Stimulated activated CD8-positive, alpha-beta memory T cell treated with anti-CD3 and anti-CD28 coated beads, Interleukin-7, amount 100 ng/mL, for 4 hours (primary cell): ENCODE measurements around the gene POMT2.
"Not testable (repeated sequence)": the region's sequence is repeated elsewhere in the genome, so short reads cannot be mapped to it uniquely, and the experiment has no call there.

Source experiments
- DNase-seq, 2 donors: peaks; one replicate each; pipeline ENCODE4 v3.0.0-alpha.2; 2020; ENCODE audit warnings: low read depth in 2 of 2

POMT2 gene, protein sequence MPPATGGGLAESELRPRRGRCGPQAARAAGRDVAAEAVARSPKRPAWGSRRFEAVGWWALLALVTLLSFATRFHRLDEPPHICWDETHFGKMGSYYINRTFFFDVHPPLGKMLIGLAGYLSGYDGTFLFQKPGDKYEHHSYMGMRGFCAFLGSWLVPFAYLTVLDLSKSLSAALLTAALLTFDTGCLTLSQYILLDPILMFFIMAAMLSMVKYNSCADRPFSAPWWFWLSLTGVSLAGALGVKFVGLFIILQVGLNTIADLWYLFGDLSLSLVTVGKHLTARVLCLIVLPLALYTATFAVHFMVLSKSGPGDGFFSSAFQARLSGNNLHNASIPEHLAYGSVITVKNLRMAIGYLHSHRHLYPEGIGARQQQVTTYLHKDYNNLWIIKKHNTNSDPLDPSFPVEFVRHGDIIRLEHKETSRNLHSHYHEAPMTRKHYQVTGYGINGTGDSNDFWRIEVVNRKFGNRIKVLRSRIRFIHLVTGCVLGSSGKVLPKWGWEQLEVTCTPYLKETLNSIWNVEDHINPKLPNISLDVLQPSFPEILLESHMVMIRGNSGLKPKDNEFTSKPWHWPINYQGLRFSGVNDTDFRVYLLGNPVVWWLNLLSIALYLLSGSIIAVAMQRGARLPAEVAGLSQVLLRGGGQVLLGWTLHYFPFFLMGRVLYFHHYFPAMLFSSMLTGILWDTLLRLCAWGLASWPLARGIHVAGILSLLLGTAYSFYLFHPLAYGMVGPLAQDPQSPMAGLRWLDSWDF

DNA sequence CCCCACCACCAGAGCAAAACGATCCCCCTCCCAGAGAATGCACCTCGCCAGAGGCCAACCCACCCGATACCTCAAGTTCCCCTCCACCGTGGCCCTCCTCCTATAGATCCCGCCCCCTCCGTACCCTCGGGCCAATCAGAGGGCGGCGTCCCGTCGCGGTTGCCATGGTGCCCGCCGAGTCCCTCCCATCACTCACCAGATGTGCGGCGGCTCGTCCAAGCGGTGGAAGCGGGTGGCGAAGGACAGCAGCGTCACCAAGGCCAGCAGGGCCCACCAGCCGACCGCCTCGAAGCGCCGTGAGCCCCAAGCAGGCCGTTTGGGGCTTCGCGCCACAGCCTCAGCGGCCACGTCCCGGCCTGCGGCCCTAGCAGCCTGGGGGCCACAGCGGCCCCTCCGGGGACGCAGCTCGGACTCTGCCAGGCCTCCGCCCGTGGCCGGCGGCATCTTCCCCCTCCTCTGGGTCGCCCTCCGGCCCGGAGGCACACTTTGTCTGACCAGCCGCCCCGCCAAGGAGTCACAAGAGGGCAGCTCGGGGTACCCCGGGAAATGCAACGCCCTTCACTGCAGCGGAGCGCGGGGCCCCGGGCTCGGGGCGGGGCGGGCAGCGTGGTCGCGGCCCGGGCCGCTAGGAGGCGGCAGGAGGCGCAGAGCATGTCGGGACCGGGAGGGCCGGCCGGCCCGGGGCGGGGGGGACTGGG, at the start of gene POMT2:
Gene POMT2, minus strand, starts transcription at position 646 of the 698 bp plus-strand sequence. Its CDS starts 202 bp downstream, at position 444.
- peak; percentile 88 to 89 for DNase-seq

DNA sequence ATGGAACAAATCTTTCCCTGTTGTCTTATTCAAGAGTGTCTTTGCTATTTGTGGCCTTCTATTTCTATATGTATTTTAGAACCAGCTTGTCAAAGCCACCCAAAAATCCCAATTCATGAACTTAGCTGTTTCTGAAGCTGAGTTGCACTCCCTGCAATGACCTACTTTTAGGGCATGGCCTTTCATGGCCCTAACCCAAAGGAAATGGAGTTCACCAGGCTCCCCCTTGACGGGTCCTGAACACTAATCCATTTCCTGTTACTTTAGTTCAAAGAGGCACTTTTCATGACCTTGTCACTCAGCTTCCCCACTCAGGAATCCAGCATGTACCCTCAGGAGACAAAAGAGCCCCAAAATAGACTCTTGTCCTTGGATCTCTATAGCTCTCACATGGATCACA, 48.6 kb upstream of the POMT2 start:
- DNase-seq: no peak

DNA sequence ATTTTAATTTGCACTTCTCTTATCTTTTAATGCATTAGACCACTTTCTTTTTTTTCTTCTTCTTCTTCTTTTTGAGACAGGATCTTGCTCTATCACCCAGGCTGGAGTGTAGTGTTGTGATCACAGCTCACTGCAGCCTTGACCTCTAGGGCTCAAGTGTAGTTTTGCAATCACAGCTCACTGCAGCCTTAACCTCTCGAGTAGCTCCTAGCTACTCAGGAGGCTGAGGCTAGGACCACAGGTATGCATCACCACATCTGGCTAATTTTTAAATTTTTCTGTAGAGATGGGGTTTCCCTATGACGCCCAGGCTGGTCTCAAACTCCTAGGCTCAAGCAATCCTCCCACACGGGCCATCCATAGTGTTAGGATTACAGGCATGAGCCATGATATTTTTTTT, 43.5 kb upstream of the POMT2 start:
- DNase-seq: no peak

DNA sequence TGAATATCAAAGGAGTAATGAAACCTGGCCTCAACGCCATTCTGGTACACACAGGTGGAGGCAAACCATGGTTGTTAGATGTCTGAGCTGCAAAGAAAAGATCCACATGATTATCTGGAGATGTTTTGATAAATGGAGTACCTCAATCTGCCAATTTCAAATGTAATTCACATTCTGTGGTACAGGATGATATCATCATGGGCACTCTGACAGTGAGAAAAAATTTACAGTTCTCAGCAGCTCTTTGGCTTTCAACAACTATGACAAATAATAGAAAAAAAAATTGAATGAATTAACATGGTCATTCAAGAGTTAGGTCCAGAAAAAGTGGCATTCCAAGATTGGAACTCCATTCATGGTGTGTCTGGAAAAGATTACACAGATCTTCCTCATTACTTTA, 38.9 kb upstream of the POMT2 start:
- DNase-seq: no peak

DNA sequence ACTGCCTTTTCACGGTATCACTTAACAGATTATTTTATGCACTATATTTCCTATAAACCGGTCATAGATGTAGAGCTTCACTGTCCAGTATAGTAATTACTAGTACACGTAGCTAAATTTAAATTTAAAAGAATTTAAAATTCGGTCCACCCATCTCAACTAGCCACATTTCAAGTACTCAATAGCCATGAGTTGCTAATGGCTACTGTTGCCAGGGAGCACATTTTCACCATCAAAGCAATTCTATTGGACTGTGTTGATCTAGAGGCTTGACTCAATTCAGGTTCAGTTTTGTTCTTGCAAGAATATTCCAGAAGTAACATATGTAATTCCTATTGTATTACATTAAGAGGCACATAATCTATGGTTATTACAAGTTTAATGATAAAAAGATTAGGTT, 36.2 kb upstream of the POMT2 start:
- DNase-seq: no peak

DNA sequence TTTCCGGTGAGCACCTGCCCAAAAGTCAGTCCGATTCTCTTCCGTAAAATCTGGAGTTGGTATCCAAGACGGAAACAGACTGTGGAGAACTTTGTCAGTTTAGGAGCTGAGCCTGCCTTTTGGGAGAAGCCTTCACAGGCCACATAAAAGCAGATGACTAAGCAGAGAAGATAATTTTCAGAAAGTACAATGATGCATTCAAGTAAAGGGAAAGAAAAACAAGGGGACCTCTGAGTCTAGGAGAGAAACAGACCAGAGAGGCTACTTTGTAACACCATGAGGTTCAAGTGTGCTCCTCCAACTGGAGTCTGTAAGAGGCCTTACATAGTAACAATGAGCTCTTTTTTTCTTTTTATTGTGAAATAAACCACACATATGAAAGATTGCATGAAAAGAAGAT, 35.1 kb upstream of the POMT2 start:
- DNase-seq: no peak

DNA sequence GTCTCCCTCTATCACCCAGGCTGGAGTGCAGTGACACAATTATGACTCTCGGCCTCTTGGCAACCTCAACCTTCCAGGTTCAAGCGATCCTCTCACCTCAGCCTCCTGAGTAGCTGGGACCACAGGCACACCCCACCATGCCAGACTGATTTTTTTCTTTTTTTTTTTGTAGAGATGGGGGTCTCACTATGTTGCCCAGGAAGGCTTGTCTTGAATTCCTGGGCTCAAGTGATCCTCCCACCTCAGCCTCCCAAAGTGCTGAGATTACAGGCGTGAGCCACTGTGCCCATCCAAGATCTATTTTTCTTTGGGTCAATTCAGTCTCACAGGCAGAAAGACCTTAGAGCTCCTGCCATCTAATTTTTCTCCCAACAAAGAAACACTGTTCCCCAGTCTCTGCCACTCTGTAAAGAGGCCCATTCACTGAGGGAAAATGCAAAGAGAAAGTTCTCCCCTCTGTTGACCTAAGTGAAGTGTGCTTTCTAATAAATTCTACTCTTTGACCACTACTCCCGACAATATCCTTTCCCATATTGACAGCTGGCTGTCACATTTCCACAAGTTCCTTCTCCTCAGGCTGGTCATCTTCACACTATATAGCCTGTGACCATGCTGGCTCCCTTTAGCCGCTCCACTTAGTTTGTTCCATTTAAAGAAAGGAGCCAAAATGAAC, 32.9 kb upstream of the POMT2 start:
- no peak for DNase-seq

DNA sequence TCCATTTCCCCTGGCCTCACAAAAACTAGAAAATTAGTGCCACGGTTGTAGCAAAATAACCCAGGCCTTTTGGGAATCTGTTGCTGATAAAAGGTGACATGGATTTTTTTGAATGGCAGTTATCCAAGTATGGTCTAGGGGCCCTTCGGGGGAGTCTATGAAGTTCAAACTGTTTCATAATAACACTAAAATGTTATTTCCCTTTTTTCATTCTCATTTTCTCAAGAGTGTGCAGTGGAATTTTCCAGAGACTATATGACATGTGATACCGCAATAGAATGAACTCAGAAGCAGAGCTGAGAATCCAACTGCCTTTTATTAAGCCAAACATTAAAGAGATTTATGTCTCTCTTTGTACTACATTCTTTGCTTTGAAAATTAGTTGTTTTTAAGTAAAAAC, 27.1 kb upstream of the POMT2 start:
- no peak for DNase-seq

DNA sequence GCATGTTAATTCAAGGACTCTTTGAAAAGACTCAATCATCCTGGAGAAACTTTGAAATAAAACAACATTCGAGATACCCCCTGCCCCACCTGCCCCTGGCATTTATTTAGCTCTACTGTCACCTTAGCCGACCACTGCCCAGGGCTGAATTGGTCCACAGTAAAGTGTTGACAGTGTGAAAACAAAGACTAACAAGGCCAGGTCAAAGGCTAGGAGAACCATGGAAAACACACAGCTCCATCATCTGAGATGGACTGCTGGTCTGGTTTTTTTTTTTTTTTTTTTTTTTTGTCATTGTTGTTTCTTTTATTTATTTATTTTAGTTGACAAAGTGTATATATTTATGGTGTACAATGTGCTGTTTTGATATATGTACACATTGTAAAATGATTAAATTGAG, 25.8 kb upstream of the POMT2 start:
- no peak for DNase-seq

DNA sequence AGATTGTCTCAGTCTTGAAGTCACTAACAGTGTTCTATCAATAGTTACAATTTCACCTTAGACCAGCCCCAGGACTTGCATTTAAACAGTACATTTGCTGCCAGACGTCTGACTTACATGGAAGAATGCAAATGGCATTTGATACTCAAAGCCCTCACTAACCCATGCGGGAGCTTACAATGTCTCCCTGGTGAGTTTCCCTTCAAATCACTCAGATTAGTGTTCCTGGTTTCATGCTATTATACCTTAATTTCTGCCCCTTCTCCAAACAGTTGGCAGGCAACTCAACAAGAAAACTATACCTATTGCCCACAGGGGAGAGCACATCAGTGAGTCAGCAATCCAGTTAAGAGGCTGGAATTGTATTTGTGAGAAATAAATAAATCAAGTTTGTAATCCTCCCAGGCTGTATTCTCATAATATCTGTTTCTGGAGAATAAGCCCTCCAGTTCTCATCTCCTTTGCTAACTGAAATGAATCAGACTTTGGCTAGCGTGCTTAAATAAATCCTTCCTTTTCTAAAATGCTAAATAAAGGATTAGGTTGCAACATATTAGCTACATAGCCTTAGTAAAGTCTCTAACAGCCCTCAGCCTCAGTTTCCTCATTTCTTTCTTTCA, 23.8 kb upstream of the POMT2 start:
- DNase-seq: no peak

DNA sequence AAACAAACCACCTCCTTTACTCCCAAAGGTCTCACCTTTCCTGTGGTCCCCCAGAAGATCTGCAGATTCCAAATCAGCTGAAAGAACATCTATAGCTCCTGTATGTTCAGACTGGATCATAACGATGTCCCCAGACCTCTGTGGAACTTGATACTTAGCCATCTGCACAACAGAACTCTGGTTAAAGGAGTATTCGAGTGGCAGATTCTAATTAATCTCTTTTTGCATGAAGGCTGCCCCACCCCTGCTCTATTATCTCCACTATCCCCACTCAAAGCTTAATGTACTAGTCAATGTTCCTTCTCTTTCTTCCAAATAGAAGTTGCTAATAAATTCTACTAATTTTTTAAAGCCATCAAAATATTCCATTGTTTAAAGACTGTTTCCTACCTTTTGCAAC, 23.0 kb upstream of the POMT2 start:
- DNase-seq: no peak

DNA sequence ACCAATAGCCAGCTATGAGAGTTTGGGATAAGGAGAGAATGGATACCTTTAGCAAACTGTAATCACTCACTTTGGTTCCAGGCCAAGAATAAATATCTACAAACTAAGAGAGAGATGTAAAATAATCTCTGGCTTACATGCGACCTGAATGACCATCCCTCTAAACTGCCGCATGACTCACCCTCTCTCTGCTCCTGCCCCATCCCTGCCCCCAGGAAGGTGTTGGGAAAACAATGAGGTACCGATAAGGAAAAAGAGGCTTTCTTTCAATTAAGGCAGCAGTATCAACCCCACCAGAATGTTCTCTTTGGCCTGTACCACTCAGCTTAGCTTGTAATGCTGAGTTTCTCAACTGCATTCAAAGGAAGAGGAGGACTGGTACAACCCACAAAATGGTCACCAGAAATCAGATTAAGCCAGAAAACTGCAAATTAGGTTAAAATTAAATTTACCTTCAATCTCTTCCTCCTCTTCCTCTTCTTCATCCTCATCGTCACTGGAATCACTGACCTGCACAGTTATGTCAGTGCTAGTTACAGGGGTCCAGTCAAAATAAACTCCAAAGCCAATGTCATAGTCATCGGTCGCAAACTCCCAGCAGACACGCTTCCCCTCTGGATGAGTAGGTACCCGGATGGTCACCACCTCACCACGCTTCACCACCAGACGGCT, 22.2 kb upstream of the POMT2 start:
- no peak for DNase-seq

DNA sequence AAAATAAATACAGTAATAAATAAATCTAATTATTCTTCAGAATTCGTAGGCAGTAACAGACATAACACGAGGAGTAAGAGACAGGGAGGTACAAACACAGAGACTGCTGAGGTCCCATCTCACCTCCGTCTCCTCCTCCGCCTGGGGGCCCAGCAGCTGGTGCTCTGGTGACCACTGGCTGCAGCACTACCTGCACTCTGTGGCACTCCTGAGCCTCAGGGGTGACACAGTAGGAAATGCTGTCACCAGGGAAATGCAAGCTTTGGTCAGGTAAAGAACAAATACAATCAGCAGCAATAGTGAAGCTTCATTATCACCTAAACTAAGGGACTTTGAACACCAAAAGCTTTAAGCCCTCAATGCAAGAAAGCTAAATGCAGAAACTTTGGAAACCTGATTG, 19.7 kb upstream of the POMT2 start:
- no peak for DNase-seq

DNA sequence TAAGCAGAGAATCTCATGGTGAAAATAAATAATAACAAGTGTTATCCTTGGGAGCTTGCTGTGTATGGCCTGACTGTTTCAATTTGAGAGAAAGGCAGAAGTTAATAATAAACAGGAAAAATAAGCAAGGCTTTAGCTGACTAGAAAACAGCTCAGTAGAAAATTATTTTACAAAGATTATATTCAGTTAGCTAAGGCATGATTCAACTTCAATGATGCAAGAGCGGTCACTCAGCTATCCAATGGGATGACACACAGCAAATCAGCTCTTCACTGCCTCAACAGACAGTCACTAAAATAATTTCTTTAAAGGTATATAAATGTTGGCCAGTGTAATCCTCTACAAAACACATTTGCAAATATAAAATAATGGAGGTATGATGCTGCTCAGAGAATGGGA, 18.7 kb upstream of the POMT2 start:
- no peak for DNase-seq

DNA sequence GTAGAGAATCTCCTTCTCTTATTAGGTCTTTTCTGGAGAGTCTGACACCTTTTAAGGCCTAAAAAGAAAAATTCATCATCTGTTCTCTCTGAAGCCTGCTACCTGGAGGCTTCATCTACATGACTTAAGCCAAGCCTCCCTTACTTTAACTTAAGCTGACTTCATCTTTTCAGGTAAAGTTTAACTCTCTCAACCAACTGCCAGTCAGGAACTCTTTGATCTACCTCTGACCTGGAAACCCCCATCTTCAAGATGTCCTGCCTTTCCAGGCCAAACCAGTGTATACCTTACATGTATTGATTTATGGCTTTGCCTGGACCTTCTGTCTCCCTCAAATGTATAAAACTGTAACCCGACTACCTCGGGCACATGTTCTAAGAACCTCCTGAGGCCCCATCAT, 17.6 kb upstream of the POMT2 start:
- no peak for DNase-seq

DNA sequence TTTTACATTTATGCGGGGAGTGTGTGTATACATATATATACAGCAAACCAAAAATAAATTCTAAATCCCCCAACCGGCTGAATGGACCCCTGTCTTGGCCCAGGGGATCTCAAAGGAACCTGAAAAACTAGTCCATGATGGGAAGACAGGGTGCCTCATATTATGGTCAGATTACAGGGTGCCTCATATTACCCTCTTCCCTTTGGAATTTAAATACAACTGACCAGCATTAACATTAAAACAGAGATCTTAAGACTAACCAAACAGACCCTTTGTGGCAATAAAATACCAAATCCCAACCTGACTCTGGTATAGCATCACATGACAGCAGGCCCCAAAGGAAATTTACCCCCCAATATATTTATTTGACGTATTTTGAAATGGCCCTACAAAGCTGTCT, 17.2 kb upstream of the POMT2 start:
- no peak for DNase-seq

DNA sequence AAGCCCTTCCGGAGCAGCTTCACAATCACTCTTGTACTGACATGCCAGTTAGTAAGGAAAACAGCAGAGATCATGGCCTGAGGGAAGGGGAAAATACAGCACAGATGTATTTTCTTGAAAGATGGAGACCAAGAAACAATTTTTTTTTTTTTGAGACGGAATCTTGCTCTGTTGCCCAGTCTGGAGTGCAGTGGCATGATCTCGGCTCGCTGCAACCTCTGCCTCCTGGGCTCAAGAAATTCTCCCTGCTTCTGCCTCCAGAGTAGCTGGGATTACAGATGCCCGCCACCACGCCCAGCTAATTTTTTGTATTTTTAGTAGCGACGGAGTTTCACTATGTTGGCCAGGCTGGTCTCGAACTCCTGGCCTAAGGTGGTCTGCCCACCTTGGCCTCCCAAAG, 16.6 kb upstream of the POMT2 start:
- not testable (repeated sequence) for DNase-seq

DNA sequence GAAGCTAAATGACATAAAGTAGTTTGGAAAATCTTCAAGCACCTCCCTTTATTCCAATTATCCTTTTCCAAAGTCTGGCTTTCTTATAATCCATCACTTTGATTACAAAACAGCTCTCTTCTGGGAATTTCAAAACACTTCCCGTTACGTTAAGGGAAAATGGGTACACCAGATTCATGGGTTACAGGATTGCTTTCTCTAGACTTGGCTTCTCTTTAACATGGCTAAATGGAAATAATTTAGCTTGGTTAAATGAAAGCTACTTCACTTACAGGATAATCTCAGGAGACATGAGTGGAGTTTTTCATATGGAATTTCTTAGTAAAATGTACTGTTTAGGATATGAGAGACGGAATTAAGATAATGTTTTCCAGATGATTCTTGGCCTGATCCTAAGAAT, 14.9 kb upstream of the POMT2 start:
- no peak for DNase-seq

DNA sequence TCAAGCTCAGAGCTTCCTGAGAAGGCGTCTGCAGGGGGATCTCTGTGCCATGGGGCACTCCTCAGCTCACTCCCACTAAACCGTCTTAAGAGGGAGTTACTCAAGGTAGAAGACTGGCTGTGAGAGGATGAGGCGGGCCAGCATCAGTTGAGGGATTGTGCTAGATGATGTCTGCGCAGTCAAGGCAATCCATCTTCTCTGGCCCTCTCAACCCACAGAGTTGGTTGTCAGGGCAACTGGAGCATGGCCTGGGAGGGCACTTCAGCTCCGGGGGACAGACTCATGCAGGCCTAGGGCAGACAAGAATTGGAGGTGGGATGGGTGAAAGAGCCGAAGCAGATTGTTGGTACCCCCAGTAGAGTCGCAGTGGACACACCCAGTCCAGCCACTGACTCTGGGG, 9.2 kb upstream of the POMT2 start:
- DNase-seq: no peak

DNA sequence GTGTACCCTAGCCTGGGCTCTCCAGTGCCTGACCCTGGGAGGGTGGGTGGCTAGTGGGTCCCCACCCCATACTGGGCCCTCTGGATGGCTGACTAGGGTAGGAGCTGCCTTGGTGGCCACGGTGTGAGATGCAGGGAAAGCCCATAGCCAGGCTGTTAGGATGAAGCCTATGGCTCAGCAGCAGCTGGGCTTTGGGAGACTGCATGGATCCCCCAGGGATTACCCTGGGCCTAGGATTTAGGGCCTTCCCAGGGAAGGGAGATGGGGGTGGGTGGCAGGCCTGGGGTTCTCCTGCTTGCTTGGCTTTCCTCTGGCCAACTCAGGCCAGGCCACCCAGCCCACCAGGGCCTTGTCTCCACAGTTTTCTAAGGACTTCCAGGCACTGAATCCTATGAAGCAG, 6.4 kb upstream of the POMT2 start:
- no peak for DNase-seq

DNA sequence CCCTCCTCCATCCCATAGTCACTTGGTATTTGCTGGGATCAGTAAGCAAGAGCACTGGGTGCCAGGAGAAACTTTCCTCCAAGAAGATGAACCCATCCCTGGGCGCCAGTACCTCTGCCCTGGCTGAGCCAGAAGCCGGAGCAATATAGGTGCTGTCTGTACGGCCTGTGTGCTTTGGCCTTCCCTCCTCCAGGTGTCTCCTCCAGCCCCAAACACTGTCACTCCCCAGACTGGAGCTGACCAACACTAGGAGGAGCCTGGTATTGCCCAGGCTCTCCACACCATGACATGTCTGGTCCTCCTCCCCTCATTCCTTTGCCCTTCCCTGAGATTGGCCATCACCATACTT, 5.0 kb upstream of the POMT2 start:
- DNase-seq: no peak
